GM12875 (cell line): ENCODE measurements around the gene PRDM10.

Source experiments
- H3K4me3 ChIP-seq: one replicate; pipeline ENCODE4 v1.5.1; 2011; ENCODE audit warnings: low read depth, low read length, control low read depth
- CTCF ChIP-seq: IDR thresholded peaks from 2 replicates; pipeline ENCODE4 v1.5.1; 2011; ENCODE audit warnings: low read depth, mild to moderate bottlenecking, control low read depth, inconsistent platforms, low read length, moderate library complexity, borderline replicate concordance; ENCODE audit not compliant: insufficient read depth

Gene PRDM10

GRCh38 chr11:129905402-129905801 is 97.2 kb downstream of the PRDM10 start:
- no peak overlapping the region for H3K4me3 ChIP-seq
- no peak for TF ChIP-seq CTCF

DNA sequence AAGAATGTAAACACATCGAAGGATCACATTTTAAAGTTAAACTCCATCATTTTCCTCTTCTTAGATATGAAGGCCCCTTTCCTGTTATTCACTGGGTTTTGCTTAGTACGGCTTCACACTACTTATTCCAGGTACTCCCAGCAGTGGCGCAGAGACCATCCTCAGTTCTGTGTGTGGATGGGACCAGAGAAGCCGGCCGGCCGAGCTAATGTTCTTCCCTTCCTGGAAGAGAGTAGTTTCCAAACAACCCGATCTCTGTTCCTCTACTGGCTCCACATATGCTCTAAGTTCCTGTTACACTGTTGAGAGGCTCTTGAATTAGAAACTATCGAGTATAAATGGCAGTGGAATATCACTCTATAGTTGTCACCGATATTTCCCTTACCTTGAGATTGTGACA is 106.6 kb downstream of the PRDM10 start:
- H3K4me3 ChIP-seq = no peak overlapping the region

GRCh38 chr11:129895126-129896041 is 107.3 kb downstream of the PRDM10 start, which contains the start of gene NFRKB:
Gene NFRKB (minus strand): TSS chr11:129895578. CDS start chr11:129892849, 2,729 bp downstream.
- TF ChIP-seq CTCF = no peak
- H3K4me3 ChIP-seq = peak within 1 kb of the TSS; percentile 67

More for the DNA sequence above, 106.6 kb downstream of the PRDM10 start:
- TF ChIP-seq CTCF = no peak

GRCh38 chr11:129894278-129895125 is 108.1 kb downstream of the PRDM10 start:
- TF ChIP-seq CTCF = no peak
- H3K4me3 ChIP-seq = peak overlapping the region; percentile 67

- TF ChIP-seq CTCF = no peak
- H3K4me3 ChIP-seq = no peak overlapping the region
Observed at GRCh38 chr11:129888451-129888850, 114.2 kb downstream of the PRDM10 start.

GRCh38 chr11:129885381-129885780 is 117.3 kb downstream of the PRDM10 start:
- no peak for TF ChIP-seq CTCF
- H3K4me3 ChIP-seq = no peak overlapping the region

- no peak overlapping the region for H3K4me3 ChIP-seq
- TF ChIP-seq CTCF = no peak
Observed at GRCh38 chr11:129884581-129884980, 118.1 kb downstream of the PRDM10 start.
